NCI-H1694 (cell line): ENCODE data around the gene STX2.

Experiments used
- DNase-seq: peaks from one replicate; lab custom pipeline; 2025; lab: John Stamatoyannopoulos, UW

STX2 gene

GRCh38 chr12:130831246-130831645 is 7.8 kb downstream of the STX2 start:
- DNase-seq = no peak

- no peak for DNase-seq
Measured at GRCh38 chr12:130830246-130830551, 8.9 kb downstream of the STX2 start.

DNA sequence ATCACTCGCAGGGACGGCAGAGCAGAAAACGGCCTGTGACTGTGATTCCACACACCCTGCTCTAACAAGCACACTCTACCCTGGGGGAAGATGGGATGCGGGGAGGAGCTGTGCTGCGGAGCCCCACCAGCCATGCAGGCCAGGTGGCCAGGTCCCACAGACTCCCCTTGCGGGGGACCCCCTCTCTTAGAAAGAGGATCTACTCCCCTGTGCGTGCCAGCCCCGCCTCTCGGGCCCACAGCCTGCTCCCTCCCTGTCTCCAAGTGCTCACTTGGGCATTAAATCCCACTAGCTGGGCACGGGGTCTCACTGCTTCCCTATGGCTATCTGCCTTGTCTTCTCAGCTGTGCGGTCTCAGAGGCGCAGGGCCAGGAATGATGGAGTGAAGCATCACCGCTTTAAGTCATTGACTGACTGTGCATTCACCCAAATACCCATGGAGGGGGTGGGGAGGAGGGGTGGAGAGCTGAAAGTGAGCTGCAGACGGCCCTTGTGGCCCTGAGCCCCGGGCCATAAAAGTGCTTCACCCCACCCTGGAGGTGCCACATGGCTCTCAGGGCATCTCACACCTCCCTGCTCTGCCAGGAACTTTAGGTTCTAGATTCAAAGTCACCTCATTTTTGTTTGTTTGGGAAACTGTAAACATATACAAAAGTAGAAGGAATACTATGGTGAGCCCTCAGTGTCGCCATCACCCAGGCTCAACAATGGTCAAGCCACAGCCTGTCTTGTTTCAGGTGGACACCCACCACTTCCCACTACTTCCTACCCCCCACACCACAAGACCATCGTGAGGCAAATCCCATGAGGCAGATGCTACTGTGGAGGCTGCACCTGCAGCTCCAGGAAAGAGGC is 9.4 kb downstream of the STX2 start:
- no peak for DNase-seq

GRCh38 chr12:130828895-130829294 is 10.2 kb downstream of the STX2 start:
- DNase-seq = no peak

DNA sequence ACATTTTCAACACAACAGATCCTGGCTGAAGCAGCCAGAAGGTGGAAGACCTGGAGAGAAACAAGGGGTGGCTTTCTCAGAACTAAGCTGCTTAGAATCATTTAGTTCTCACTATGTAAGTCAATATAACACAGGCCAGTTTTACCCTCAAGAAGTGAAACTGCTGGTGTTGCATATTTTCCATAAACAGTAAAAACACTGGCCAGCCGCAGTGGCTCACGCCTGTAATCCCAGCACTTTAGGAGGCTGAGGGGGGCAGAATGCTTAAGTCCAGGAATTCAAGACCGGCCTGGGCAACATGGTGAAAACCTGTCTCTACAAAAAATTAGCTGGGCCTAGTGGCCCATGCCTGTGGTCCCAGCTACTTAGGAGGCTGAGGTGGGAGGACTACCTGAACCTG is 11.6 kb downstream of the STX2 start:
- no peak for DNase-seq

DNA sequence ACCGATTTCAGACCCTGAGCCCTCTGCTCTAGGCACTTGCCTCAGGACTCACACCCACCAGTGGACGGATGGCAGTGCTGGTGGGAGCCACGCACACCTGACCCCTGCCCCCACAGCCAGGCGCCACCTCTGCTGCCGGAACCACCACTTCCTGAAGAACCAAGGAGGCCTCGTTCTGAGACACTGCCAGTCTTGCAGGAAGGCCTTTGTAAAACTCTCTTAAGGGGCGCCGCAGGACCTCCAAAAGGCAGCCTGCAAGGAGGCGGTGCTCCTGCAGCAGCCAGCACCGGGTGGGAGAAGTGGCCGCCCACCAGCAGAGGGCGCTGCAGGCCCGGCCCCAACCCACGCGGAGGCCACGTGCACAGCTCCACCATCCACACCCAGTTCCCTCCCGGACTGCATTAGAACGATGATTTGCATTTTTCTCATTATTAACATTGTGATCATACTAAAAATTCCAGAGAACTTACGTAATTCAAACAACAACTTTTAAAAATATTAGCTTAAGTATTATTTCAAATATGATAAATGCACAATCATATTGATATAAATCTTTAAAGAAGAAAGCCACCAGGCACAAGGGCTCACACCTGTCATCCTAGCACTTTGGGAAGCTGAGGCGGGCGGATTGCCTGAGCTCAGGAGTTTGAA is 12.8 kb downstream of the STX2 start:
- no peak for DNase-seq

DNA sequence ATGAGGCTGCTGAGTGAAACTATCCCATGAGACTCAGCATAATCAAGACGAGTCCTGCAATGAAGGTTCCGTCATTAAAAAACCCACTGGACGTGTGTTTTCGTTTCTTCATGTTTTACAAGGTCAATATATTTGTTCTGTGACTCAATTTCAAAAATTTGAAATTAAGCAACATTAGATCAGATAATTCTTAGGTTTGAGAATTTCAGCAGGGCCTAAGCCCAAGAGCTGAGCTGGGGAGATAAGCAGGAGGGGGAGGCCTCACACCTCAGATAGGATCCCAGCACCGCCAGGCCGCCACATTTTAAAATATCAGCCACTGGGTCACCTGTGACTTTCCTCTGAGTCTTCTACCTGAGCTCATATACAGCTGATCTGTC is 13.3 kb downstream of the STX2 start:
- DNase-seq = no peak

- no peak for DNase-seq
Measured at GRCh38 chr12:130819681-130820080, 19.4 kb downstream of the STX2 start.

GRCh38 chr12:130818635-130819576 is 20.1 kb downstream of the STX2 start:
- no peak for DNase-seq

DNA sequence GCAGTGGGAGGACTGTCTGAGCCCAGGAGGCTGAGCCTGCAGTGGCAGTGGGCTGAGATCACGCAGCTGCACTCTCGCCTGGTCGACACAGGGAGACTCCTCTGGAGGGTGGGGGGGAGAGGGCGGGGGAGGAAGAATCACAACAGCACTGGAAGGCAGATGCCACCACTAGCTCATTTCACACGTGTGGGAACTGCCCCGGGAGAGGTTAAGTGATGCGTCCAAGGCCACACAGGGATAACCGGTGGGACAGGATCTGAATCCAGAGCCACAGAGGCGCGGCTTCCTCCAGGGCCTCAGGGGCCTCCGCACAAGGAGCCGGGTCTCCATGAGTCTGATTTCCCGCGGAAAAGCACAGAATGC is 20.8 kb downstream of the STX2 start:
- DNase-seq = no peak

DNA sequence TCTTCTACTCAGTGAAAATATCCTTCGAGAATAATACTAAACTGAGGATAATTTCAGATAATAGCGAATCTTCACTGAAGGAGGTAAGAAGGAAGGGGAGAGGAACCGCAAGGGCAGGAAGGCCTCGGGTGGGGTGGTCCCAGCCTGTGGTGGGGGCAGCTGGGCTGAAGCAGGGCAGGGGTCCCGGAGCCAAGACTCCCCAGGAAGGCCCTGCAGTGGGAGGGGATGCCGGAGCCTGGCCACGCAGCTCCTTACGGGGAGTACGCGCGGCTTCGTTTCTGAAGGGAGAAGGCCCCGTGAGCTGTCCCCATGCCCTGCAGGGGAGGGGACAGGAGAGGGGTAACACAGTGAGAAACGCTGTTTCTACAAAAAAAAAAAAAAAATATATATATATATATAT is 21.2 kb downstream of the STX2 start:
- no peak for DNase-seq

DNA sequence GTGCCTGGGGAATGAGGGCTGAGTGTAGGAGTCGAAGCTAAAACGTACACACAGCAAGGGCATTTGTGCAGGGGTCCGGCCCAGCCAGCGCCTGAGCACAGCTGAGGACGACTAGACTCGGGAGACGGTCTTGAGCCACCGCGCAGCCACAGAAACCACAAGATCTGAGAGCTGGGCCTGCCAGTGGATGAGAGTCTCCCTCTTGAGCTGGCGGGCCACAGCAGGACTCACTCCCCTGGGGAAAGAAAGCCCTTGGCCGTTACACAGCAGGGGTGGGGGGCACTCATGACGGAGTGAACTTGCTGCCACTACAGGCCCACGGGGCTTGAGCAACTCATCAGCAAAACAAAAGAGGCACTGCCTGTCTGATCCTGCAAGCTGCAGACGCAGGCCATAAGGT is 23.0 kb downstream of the STX2 start:
- DNase-seq = no peak

DNA sequence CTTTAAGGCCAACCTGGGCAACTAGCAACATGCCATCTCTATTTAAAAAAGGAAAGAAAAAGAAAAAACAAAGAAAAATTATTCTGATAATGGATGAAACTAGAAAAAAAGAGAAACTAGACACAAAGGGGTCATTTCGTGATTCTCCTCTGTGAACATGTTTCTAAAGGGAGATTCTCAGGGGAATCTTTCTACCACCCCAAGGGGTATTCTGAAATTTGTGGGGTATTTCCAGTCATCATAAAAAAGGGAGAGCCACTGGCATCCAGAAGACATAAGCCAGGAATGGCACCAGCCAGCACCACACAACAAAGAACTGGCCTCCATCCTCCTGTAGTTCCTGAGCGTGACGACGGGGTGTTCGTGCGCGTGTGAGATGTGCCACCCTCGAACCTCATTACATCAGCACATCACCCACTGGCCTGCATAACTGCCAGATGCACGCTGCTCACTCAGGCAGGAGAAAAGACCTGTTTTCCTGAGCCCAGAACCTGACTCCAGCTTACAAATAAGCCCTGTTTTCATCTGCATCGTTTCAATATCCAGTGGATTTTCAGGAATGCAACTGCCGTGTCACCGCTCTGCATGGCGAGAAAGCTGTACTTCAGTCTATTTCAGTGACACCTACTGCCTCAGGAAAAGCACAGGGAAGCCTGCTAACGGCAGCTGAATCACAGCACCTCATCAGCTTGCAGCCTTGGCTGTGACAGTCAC is 23.9 kb downstream of the STX2 start:
- peak; percentile 8 for DNase-seq

GRCh38 chr12:130813949-130814348 is 25.1 kb downstream of the STX2 start:
- no peak for DNase-seq

DNA sequence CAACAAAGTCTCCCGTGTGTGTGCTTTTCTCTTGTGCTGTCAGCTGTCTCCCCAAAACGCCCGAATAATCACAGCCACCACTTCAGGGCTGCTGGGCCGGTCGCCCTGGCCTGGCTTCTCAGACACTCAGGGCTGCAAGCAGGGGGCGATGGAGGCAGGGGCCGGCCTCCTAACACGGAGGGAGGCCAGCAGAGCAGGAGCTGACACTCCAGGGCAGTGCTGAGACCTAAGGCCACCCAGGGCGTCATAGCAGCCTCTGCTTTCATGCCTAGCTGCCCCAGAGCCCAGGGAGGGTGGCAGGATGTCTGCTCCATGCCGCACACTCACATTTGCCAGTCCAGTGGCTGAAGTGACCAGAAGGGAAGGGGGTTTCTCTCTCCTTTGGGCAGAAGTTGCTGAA is 25.6 kb downstream of the STX2 start:
- DNase-seq = no peak

DNA sequence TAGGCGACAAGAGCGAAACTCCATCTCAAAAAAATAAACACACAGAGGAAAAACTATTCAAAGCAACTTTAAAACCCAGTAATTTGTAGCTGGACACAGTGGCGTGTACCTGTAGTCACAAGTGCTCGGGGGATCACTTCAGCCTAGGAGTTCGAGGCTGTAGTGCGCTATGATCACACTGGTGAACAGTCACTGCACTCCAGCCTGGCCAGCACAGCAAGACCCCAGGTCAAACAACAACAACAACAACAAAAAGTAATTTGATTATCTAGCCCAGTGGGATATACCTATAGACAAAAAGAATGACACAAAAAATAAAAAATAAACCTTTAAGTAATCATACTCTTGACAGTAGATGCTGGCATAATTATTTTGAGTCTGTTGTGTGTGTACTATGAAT is 29.3 kb downstream of the STX2 start:
- no peak for DNase-seq

DNA sequence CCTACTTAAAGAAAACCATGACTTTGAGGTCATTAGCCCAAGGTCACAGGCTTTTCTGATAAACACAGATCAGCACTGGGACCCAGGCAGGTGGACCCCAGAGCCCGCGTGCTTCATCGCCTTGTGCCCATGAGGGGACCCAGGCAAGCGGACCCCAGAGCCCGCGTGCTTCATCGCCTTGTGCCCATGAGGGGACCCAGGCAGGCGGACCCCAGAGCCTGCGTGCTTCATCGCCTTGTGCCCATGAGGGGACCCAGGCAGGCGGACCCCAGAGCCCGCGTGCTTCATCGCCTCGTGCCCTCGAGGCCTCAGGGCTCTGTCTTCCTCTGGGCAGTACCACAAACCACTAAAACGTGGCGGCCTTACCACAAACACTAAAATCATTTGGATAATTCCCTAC is 31.7 kb downstream of the STX2 start:
- no peak for DNase-seq

- DNase-seq = no peak
Measured at GRCh38 chr12:130806574-130806973, 32.5 kb downstream of the STX2 start.

DNA sequence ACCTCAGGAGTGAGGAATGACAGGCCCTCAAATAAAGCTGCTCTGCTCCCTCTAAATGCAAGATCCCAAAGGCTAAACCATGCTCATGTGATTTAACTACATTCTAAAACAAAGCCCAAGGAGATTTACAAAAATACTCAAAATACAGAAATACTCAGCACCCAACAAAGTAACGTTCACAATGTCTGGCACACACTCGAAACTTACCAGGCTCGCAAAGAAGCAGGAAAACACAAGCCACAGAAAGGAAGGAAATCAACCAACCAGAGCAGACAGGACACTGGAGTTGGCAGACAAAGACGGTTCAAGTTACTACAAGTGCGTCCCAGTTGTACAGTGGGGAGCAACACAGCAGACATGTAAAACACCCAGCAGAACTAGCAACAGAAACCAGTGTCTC is 33.4 kb downstream of the STX2 start:
- DNase-seq = no peak

DNA sequence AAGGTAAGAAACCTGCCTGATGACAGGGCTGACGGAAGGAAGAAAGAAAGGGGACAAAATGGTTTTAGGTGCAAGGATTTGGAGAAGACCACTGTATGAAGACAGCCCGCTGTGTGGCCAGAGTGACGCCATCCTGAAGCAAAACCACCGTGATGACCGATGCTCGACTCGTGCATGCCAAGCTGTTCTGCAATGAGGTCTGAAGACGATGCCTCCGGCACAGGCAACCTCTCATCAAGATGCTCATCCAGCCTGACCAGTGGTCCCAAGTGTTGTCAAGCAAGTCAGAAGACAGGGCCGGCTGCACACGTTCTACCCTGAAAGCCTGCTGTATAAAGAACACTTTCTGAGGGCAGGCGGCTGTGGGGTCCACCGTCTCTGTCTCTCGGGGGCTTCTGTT is 34.8 kb downstream of the STX2 start:
- DNase-seq = no peak

- DNase-seq = no peak
Measured at GRCh38 chr12:130803702-130804101, 35.3 kb downstream of the STX2 start.

DNA sequence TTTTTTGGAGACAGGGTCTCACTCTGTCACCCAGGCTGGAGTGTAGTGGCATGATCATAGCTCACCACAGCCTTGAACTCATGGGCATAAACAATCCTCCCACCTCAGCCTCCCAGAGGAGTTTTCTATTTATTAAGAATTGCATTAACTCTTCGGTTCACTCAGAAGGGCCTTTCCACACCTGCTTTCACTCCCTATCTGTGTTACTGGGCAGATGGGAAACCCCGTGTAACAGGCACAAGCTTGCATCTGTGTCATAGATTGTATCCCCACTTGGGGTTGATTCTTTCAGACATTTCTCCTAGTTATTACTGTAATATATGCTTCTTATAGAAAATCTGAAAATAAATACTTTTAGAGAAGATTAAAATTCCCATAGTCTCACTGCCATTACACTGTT is 38.7 kb downstream of the STX2 start:
- DNase-seq = no peak
